Measurements from ENCODE around the gene PPP4R2.

The PPP4R2 gene

GRCh38 chr3:73071952-73072351, 75.3 kb downstream of the PPP4R2 start:
- DNase-seq: no peak

- no peak for DNase-seq
Observed at GRCh38 chr3:73072634-73073033, 76.0 kb downstream of the PPP4R2 start.

- no peak for DNase-seq
Observed at GRCh38 chr3:73073091-73073707, 76.6 kb downstream of the PPP4R2 start.

- DNase-seq: no peak
Observed at GRCh38 chr3:73074781-73075180, 78.2 kb downstream of the PPP4R2 start.

- DNase-seq: no peak
Observed at GRCh38 chr3:73080216-73080966, 83.8 kb downstream of the PPP4R2 start.

- DNase-seq: no peak
Observed at GRCh38 chr3:73081140-73081539, 84.5 kb downstream of the PPP4R2 start.

- DNase-seq: no peak
Observed at GRCh38 chr3:73084170-73084569, 87.6 kb downstream of the PPP4R2 start.

GRCh38 chr3:73086071-73086494, 89.5 kb downstream of the PPP4R2 start:
- peak; percentile 8 for DNase-seq

GRCh38 chr3:73094129-73094528, 97.5 kb downstream of the PPP4R2 start:
- DNase-seq: no peak

GRCh38 chr3:73094951-73095350, 98.3 kb downstream of the PPP4R2 start:
- DNase-seq: no peak

GRCh38 chr3:73096169-73096568, 99.6 kb downstream of the PPP4R2 start:
- no peak for DNase-seq

GRCh38 chr3:73098026-73098425, 101.4 kb downstream of the PPP4R2 start:
- DNase-seq: no peak

GRCh38 chr3:73098873-73099272, 102.3 kb downstream of the PPP4R2 start:
- DNase-seq: no peak

- peak; percentile 59 for DNase-seq
Observed at GRCh38 chr3:73100741-73101559, 104.3 kb downstream of the PPP4R2 start.

- no peak for DNase-seq
Observed at GRCh38 chr3:73101881-73102280, 105.3 kb downstream of the PPP4R2 start.

GRCh38 chr3:73107215-73107614, 110.6 kb downstream of the PPP4R2 start:
- no peak for DNase-seq

- DNase-seq: no peak
Observed at GRCh38 chr3:73107676-73108187, 111.1 kb downstream of the PPP4R2 start.

- no peak for DNase-seq
Observed at GRCh38 chr3:73108750-73109149, 112.1 kb downstream of the PPP4R2 start.

GRCh38 chr3:73110530-73110929, 113.9 kb downstream of the PPP4R2 start:
- DNase-seq: no peak

- no peak for DNase-seq
Observed at GRCh38 chr3:73114711-73115110, 118.1 kb downstream of the PPP4R2 start.

GRCh38 chr3:73115806-73116205, 119.2 kb downstream of the PPP4R2 start:
- DNase-seq: no peak
